GM21515 (cell line): ENCODE measurements around the gene KREMEN1.

Experiments used
- ATAC-seq: cut with Tn5 transposase; IDR thresholded peaks from one replicate; pipeline ENCODE4 v1.9.1; 2021; ENCODE audit not compliant: unreplicated experiment

KREMEN1 gene

DNA sequence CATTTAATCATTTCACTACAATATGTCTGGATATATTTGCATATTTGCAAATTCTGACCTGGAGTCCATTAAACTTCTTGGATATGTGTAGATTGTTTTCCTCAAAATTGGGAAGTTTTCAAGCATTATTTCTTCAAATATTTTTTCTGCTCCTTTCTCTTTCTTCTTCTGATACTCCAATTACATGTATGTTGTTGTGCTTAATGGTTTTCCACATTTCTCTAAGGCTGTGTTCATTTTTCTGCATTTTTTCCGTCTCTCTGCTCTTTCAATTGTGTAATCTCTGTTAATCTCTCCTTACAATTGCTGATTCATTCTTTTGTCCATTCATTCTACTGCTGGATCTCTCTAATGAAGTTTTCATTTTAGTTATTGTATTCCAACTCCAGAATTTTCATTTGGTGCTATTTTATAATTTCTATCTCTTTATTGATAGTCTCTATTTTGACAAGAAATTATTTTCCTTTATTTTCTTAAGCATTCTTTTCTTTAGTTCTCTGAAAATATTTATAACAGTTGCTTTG, 102.5 kb downstream of the KREMEN1 start:
- no peak for ATAC-seq

GRCh38 chr22:29183971-29184848, 111.4 kb downstream of the KREMEN1 start:
- no peak for ATAC-seq

GRCh38 chr22:29184849-29185490, 112.1 kb downstream of the KREMEN1 start:
- no peak for ATAC-seq

DNA sequence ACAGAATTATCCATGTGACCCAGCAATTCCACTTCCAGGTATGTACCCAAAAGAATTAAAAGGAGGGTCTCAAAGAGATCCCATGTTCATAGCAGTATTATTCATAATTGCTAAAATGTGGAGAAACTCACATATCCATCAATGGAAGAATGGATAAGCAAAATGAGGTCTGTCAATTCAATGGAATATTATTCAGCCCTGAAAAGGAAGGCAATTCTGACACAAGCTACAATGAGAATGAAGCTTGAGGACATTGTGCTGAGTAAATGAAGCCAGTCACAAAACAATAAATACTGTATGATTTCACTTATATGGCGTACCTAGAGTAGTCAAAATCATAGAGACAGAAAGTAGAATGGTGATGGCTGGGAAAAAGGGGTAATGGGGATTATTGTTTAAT, 113.5 kb downstream of the KREMEN1 start:
- no peak for ATAC-seq

GRCh38 chr22:29187831-29188230, 115.0 kb downstream of the KREMEN1 start:
- no peak for ATAC-seq

- no peak for ATAC-seq
Measured at GRCh38 chr22:29190051-29190450, 117.2 kb downstream of the KREMEN1 start.

DNA sequence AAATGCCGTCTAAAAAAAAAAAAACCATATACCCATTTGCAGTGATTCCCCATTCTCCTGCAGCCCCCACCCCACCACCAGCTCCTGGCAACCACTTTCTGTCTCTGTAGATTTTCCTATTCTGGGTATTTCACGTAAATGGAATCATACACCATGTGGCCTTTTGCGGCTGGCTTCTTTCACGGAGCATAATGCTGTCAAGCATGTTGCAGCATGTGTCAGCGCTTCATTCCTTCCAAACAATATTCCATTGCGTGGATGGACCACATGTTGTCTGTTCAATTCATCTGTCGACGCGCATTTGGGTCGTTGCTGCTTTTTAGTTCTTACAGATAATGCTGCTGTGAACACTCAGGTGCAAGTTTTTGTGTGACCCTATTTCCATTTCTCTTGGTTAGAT, 118.1 kb downstream of the KREMEN1 start:
- no peak for ATAC-seq

- ATAC-seq, result no peak
Measured at GRCh38 chr22:29193021-29193420, 120.2 kb downstream of the KREMEN1 start.

DNA sequence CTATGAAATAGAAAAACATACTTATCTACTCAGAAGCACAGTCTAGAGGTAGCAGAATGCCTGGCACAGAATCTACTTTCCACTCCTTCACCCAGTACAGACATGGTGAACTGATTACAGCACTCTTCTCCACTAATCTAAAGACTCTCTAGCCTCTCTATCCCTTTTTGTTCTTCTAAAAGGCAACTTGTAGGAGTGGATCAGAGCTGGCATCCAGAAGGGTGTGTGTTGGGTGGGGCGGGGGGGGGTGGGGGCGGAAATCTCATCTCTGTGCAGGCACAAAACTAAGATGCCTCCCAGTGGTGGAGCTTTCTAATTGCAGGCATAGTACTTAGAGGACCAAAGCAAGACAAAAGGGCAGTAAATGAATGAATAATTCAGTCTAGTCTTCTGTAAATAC, 121.3 kb downstream of the KREMEN1 start:
- no peak for ATAC-seq

GRCh38 chr22:29195118-29195963, 122.5 kb downstream of the KREMEN1 start:
- ATAC-seq, result no peak

GRCh38 chr22:29195964-29196666, 123.3 kb downstream of the KREMEN1 start:
- ATAC-seq, result no peak

DNA sequence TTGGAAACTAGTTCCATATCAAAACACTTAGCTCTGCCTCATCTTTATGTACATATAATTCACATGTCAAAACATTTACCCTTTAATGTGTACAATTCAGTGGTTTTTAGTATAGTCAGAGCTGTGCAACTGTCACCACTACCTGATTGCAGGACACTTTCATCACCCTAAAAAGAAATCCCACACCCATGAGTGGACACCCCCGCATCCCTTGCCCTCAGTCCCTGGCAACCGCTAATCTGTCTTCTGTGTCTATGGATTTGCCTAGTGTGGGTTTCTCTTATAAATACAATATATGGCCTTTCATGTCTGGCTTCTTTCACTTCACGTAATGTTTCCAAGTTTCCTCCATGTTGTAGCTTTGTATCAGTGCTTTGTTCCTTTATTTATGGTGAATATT, 124.3 kb downstream of the KREMEN1 start:
- no peak for ATAC-seq

GRCh38 chr22:29198240-29198639, 125.4 kb downstream of the KREMEN1 start:
- ATAC-seq, result no peak

- no peak for ATAC-seq
Measured at GRCh38 chr22:29199702-29200400, 127.0 kb downstream of the KREMEN1 start.

- ATAC-seq, result no peak
Measured at GRCh38 chr22:29200901-29201300, 128.1 kb downstream of the KREMEN1 start.

DNA sequence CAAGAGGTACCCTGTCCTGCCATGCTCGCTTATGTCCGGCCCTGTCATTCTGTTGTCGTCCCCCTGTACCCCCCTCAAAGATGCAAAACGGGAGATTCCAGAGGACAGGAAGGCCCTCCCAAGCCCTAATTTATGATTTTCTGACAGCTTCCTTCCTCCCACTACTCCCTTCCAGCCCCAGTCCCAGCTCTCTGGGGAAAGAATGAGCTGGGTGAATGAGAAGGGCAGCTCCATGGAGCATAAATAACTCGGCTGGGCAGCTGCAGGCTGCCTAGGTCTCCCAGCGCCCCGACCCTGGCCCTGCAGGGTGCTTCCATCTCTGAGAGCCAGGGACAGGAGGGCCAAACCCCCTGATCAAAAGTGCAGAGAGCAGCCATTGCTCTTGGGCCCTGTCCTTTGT, 128.9 kb downstream of the KREMEN1 start:
- no peak for ATAC-seq

DNA sequence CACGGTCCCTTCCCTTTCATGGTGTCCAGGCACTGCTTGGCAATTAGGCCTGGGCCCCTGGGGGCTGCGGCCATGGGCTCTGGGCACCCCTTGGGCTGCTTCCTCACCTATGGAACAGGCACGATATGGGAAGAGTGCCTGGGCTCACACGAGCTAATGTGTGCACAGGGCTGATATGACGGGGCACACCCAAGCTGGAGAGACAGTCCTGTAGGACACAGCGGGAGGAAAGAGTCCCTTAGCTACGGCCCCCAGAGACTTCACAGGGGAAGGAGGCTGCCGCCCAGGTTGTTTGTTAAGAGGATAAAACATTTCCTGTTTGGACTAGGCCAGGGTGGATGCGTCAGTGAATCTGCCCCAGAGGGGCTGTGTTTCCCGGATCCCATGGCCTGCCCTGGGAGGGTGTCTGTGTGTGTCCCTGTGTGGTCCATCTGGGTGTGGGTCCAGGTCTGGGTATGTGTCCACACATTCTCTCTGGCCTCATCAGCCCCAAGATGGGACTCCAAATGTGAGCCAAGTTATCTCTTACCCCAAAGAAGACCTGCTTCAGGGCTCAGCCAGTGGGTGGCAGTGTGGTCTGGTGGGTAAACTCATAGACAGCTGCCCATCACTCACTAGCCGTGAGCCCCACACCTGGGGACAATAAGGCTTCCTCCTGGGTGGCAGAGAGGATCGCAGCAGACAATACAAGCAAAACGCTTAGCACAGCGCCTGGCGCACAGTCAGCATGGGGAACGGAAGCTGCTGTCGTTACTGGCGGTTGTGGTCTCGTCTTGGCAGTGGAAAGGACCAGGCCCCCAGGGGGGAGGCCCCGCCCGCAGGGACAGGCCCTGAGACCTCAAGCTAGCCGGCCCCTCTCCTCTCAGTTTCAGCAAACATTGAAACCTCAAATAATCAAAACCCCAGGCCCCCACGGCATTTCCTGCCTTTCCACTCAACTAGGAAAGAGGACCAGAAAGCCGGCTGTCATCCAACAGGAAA, 129.7 kb downstream of the KREMEN1 start:
- peak; percentile 67 for ATAC-seq

DNA sequence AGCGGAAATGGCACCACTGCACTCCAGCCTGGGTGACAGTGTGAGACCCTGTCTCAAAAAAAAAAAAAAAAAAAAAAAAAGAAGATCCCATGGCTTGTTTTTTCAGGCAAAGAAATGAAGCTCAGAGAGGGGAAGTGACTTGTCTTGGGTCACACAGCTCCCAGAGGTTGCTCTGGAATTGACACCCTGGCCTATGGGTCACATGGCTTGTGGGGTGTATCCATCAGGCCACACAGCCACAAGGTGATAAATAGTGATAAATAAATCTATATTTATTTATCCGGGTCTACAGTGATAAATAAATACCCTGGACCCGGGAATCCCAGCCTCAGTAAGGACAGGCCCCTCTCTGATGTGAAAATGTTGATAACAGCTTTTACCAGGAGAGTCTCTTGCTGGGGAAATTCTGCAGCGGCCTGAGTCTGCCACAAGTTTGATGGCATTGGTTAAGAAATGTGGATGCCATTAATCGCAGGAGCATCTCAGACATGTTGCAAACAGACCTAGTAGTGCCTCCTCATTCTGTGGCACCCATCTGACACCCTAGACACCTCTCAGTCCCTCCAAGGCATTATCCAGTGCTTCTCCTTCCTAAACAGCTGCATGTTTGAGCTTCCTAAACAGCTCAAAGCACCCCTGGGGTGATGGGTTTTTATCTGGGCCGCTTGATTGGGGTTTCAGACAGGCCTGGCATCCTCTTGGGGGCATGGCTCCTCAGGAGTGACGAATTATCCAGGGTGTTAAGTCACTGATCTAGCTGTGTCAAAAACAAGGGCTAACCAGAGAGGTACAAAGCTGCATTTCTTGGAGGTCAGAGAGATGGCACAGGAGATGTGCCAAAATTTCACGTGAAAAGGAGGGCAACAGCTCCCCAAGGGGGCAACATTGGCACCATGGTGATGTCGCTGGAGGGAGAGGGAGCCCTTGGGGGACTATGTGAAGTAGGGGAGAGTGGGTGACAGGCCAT, 130.9 kb downstream of the KREMEN1 start:
- no peak for ATAC-seq
